ENCODE data around the gene PKD1.

Gene PKD1

DNA sequence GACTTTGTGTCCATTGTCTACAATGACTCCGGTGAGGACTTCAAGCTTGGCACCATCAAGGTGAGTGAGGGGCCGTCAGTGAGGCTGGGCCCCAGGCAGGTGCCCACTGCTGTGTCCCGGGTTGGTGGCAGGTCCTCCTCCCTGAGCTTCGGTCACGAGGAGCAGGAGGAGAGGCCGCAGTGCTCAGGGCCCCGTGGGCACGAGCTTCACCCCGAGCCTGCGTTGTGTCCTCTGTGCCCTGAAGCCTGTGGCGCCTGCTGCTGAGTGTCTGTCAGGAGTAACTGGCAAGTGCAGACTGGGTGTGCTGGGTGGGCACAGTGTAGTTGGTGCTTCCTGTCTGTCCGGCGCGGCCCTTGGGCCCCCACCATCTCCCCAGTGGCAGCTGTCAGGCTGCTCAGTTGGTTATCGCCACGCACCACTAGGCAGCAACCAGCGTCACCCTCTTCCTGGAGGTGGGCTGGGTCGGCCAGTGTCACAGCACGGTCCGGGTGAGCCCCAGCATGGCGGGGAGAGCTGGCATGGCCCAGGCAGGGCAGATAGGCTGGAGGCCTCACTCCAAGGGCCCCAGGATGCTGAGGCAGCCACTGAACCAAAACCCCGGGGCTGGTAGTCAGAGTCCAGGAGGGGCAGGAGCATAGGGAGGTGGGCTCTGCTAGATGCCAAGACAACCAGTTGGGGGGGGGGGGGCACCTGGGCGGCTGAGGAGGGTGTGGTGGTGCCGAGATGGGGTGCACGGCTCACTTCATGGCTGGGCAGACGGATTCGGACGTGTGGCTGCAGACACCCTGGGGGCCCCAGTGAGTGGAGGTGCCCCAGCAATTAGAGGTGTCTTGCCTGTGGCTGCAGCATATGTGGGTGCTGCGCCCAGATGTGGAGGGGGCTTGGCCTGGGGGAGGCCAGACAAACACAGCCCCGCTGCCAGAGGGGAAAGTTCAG is 48.6 kb downstream of the PKD1 start:
- no peak for DNase-seq

DNA sequence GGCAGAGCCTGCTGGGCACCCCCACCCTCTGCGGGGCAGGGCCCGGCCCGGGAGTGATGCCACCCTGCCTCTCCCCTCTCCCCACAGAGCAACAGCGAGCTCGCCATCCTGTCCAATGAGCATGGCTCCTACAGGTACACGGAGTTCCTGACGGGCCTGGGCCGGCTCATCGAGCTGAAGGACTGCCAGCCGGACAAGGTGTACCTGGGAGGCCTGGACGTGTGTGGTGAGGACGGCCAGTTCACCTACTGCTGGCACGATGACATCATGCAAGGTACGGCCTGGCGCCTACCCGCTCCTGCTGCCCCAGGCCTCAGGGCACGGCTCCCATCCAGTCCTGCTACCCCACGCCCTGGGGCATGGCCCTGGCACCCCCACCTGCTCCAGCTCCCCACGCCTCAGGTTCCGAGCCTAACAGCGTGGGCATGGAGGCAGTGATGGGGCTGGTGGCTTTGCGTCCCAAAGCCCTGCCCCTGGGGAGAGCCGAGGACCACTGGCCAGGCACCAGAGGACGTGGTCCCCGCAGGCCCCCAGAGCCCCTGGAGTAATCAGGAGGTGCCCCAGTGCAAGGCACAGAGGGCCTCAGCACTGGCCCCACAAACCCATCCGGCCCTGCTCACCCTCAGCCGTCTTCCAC is 49.5 kb downstream of the PKD1 start:
- DNase-seq: no peak

DNA sequence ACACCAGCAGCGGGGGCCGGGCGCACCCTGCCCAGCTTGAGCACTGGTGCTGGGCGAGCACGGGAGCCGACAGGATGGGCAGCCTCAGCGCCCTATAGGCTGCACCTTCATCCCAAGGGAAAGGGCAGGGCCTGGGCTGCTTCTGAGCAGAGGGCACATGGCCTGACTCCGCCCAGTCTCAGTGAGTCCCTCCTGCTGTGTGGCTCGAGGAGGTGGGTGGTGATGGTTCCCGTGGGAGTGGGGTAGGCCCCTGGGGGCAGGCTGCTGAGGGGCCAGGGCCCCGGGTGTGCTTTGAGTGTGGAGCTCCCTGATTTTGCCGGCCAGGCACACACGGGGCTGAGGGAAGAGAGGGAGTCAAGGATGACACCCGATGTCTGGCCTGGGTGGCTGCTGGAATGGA is 50.0 kb downstream of the PKD1 start:
- DNase-seq: no peak

DNA sequence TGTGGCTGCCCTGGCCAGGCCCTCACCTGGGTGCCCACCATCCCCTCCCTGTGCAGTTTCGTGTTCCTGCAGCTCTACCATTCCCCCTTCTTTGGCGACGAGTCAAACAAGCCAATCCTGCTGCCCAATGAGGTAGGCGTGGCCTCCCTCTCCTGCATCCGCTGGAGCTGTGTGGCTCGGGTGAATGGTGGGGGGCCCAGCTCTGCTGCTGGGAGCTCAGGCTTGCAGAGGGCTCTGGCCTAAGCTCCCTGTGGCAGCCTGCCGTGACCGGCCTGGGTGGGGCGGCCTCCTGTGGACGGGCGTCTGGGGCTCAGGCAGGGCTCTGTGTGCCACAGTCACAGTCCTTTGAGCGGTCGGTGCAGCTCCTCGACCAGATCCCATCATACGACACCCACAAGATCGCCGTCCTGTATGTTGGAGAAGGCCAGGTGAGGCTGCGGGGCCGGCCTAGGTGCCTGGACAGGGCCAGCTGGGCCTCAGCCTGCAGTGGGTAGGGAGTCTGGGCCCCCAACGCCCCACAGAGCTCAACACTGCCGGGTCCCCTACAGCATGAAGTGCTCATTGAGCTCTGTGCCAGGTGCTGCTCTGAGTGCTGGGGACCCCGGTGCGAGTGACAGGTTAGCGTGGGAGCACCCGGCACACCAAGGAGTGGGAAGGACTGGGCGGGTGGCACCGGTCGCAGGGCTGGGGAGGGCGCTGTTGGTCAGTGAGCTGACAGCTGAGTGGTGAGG is 50.6 kb downstream of the PKD1 start:
- no peak for DNase-seq

DNA sequence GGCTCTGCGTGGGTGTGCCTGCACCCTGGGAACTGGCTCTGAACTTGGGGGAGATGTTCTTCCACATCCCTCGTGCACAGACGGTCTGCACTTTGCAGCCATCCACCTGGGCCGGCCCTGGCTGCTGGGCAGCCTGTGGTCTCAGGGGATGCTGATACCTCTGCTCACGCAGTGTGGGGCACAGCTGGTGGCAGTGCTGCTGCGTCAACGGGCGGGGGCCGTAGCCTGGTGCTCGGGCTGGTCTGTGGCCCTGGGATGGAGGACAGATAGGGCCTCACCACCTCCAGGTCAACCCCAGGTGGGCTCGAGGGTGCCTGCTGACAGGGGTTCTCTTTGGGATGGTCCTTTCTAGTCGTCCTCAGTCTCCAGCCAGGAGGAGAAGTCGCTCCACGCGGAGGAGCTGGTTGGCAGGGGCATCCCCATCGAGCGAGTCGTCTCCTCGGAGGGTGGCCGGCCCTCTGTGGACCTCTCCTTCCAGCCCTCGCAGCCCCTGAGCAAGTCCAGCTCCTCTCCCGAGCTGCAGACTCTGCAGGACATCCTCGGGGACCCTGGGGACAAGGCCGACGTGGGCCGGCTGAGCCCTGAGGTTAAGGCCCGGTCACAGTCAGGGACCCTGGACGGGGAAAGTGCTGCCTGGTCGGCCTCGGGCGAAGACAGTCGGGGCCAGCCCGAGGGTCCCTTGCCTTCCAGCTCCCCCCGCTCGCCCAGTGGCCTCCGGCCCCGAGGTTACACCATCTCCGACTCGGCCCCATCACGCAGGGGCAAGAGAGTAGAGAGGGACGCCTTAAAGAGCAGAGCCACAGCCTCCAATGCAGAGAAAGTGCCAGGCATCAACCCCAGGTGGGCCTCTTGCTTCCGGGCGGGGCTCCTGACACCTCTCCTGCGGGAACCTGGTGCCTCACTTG is 51.6 kb downstream of the PKD1 start:
- no peak for DNase-seq

DNA sequence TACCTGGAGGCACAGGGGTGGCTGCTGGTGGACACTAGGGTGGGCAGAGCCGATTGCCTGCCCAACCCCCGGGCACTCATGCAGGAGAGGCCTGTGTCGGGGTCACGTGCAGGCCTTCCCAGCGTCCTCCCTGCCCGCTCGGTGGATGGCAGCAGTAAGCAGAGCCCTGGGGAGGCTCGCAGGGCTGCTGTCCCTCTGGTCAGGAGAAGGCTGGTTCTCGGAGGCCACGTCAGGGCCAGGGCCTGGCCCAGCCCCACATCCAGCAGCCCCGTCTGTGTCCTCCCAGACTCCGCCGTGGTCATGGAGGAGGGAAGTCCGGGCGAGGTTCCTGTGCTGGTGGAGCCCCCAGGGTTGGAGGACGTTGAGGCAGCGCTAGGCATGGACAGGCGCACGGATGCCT is 52.3 kb downstream of the PKD1 start:
- no peak for DNase-seq

DNA sequence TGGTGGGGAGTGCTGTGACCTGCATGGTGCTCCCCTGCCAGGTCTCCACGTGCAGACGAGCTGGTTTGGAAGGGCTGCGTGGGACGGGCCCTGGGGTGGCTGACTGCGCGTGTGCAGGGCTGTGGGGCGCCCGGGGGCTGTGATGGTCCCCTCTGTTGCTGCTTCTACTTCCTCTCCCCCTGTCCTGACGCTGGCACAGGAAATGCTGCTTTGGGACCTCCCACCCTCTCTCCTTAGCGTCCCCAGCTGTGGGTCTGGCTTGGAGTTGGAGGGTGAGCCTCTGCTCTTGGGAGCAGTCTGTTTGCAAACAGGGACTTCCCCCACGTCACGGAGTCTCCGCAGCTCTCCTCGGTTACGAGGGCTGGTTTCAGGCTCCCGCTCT is 52.7 kb downstream of the PKD1 start:
- DNase-seq: no peak

DNA sequence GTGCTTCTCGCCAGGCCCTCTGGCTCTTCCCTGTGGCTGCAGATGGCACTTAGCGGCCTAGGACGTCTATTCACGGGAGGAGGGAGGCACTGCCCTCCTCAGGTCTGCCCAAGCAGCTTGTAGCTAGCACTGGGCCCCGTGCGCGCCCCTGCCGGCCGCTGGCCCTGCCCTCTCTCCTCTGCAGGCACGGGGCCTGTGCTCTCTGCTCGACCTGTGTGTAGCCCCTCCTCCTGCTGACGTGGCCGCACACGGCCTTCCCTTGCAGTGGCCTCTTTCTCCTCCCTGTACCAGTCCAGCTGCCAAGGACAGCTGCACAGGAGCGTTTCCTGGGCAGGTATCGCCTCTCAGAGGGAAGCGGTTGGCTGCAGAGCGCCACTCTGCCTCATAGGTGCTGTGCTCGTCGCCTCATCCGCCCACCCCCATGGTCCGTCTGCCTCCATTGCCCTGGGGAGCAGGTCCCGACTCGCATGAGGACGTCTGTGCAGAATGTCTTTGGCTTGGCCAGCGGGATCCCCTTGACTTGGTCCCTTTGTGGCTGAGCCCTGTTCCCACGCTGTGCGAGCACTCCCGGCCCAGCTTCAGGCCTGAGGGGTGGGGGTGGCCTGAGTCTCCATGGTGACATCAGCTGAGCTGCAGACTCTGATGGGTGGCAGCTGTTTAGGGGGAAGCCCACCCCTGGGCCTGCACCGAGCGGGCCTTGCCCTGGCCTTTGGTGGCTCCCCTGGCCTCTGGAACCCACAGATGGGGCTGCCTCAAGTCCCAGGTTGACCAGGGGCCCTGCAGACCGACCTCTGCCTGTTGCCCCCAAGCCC is 53.3 kb downstream of the PKD1 start:
- DNase-seq: no peak

DNA sequence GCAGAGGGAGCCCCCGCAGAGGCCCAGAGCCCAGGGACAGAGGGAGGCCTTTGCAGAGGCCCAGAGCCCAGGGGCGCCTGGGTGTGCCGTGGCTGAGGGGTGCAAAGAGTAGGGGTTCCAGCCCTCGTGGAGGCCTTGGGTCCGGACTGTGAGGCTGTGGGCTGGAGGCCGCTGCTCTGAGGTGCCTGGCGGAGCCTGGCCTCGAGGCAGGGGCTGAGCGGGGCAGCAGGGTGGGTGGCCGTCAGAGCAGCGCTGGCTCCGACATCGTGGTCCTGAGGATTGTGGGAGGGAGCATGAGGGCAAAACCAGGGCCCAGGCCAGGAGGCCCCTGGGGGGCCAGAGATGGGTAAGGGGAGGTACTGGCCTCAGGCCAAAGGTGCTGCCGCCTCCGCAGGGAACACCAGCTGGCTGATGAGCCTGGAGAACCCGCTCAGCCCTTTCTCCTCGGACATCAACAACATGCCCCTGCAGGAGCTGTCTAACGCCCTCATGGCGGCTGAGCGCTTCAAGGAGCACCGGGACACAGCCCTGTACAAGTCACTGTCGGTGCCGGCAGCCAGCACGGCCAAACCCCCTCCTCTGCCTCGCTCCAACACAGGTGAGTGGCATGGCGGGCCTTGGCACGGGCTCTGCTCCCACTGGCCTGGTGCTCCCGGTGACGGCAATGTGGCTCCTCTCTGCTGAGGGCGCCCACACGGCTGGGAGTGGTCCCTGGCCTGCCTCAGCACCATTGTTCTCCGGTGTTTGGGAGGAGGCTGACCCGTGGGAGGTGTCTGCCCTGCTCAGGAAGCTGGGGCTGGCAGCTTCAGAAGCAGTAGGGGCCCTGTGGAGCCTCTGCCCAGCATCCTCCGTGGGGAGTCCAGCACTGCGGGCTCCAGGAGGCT is 54.3 kb downstream of the PKD1 start:
- DNase-seq: no peak

DNA sequence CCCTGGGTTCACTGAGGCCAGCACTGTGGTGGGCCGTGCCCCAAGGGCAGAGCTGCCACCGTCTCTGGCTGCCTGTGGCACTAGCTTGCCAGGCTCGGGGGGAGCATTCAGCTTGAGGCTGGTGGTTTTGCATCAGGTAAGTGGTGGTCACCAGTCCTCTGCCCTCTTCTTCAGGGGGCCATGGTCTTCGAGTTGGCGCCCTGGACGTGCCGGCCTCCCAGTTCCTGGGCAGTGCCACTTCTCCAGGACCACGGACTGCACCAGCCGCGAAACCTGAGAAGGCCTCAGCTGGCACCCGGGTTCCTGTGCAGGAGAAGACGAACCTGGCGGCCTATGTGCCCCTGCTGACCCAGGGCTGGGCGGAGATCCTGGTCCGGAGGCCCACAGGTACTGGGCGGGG is 55.7 kb downstream of the PKD1 start:
- DNase-seq: no peak

DNA sequence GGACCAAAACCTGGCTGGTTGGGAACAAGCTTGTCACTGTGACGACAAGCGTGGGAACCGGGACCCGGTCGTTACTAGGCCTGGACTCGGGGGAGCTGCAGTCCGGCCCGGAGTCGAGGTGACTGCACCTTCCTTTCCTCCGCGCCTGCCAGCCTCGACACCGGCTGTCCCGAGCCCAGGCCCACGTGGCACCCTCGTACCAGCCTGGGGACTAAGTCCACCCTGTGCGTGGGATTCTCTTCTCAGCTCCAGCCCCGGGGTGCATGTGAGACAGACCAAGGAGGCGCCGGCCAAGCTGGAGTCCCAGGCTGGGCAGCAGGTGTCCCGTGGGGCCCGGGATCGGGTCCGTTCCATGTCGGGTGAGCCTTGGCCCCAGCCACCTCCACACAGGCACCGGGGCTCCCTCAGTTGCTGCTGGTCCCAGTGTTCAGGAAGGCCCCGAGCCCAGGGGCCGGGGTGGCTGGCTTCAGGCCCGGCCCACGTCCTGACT is 56.3 kb downstream of the PKD1 start:
- DNase-seq: no peak

DNA sequence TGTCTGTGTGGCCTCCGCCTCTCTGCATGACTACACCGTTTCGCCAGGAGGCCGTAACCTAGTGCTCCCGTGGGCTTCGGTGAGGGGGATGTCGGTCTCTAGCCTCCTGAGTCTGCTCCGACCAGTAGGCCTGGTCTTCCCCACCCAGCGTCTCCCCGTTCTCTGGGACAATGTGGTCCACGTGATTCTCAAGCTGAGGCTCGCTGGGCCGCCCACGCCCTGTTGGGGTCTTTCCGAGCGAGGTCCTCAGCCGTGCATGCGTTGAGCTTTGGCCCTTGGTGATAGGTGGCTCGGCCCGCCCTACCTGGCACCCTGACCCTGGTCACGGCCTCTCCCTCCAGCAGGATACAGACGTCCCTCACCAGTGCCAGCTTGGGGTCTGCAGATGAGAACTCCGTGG is 57.0 kb downstream of the PKD1 start:
- no peak for DNase-seq

DNA sequence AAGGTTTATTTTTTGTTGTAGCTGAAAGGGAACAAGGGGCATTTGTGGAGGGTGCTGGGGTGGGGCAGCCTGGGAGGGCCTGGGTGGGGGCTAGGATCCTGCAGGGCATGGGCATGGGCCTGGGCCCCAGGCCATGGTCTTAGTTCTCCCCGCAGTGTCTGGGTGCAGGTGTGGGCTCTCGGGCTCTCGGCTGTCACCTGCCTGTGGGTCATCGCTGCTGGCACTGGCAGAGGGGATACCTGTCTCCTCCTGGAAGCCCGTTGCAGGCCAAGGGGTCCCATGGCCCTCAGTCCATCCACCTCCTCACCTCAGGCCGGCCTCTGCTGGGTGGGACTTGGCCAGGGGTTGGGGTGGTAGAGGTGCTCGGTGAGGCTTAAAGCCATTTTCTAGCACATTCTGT is 57.6 kb downstream of the PKD1 start:
- no peak for DNase-seq

DNA sequence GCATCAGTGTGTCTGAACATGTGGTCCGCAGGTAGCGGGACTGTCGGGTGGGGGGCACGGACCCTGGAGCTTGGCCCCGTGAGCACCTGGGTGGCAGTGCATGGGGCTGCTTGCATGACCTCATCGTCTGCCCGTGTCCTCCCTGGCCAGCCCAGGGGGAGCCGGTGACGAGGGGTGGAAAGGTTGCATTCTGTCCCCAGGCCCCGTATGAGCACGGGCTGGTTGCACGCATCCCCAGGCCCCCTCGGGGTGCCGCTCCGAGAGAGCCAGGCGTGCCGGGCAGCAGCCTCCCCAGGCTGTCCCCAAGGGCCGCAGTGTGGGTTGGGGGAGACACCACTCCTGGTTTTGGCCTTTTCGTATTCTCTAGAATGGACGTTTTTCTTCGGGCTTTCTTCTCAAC is 58.0 kb downstream of the PKD1 start:
- DNase-seq: no peak

DNA sequence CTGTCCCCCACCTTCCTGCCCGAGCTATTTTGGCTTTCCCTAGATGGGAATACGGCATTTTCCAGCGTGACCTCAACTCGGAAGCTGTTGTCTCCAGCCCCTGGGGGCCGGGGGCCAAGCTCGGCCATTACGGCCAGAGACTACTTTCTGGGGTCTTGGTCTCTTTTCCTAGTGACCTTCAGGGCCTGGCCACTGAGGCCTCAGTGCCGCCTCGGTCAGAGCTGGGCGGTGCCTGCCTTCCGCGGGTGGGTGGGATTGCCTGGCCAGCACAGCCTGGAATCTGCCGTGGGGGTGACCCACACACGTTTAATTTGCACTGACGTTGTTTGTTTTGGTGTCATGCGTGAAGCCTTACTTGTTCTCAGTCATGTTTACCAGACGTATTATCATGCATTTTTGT is 58.7 kb downstream of the PKD1 start:
- DNase-seq: no peak

DNA sequence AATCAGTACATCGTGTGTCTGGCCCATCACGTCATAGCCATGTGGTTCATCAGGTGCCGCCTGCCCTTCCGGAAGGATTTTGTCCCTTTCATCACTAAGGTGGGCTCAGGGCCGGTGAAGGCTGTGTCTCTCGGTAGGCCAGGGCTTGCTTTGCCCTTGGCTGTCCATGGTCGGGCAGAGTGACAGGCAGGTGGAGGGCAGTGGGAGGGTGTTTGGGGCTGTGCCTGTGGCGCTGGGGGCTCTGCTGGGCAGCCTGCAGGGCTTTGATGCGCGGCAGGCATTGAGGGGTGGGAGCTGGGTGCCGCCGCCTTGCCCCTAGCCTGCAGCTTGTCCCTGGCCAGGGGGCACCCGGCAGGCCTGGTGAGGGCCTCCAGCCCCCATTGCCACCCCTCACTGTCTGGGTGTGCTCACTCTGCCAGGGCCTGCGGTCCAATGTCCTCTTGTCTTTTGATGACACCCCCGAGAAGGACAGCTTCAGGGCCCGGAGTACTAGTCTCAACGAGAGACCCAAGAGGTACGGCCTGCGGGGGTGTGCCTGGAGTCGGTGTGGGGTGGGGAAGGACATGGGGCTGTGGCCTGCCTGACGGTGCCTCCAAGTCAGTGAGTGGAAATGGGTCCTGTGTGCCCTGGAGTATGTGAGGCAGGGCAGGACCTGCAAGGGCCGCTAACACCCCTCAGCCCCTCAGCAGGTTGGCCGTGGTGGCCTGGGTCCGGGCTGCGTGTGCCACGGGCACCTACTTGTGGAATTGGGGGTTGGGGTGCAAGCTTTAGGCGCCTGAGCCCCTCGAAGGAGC is 59.4 kb downstream of the PKD1 start:
- DNase-seq: no peak

DNA sequence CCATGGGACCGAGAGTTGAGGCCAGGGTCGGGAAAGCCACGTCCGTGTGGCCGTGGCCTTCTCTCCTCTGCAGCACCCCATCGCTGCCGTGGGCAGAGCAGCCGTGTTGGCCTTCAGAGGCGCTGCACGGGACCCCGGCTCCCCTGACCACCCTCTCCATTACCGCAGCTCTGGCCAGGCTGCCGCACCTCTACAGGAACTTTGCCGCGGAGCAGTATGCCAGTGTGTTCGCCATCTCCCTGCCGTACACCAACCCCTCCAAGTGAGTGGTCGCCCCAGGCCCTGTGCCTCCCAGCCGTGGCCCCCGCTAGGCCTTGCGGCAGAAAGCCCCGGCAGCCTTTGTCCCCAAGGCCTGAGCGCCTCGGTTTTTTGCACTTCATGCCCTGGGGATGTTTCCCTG is 60.1 kb downstream of the PKD1 start:
- DNase-seq: no peak

DNA sequence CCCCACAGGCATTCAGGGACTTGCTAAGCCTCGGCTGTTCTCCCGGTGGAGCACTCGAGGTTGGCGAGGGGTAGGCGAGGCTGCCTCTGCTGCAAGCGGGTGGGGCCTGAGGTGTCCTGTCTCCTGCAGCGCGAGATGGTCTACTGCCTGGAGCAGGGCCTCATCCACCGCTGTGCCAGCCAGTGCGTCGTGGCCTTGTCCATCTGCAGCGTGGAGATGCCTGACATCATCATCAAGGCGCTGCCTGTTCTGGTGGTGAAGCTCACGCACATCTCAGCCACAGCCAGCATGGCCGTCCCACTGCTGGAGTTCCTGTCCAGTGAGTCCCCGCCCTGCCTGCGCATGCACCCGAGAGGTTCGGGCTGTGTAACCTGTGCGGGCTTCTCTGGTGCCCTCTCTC is 61.6 kb downstream of the PKD1 start:
- DNase-seq: no peak

DNA sequence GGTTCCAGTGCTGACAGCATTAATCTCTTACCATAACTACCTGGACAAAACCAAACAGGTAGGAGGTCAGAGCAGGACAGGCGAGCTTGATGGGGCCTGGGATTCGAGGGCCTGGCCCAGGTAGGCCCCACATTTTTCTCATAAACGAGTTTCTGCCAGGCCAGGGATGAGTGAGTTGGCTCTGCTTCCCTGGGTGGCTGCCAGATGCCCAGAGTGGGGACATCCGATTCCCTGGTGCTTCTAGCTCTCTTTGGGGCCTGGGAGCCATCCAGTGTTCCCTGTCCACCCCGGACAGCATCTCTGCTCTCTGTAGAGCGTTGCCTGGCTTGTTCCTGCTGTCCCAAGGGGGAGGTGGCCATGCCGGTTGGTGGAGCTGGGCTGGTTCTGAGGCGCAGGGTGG is 62.8 kb downstream of the PKD1 start:
- DNase-seq: no peak

Measured in central memory CD4-positive, alpha-beta T cell (primary cell).